AG10803 (cell line): ENCODE data around the gene NET1.
A peak's percentile ranks its signal among the peaks of the same experiment; 100 is the strongest.

ENCODE experiments used
- DNase-seq: peaks from one replicate; pipeline ENCODE4 v3.0.0; 2010; ENCODE audit warnings: low read depth
- H3K4me3 ChIP-seq: 2 replicates; pipeline ENCODE4 v1.5.1; 2011; ENCODE audit warnings: mild to moderate bottlenecking, low read length, control low read depth
- TF ChIP-seq, protein P1 (sequence below): conservative IDR thresholded peaks from 2 replicates; pipeline ENCODE4 v1.5.1; 2011; ENCODE audit warnings: mild to moderate bottlenecking, low read length, control low read depth, inconsistent platforms

The NET1 gene, protein sequence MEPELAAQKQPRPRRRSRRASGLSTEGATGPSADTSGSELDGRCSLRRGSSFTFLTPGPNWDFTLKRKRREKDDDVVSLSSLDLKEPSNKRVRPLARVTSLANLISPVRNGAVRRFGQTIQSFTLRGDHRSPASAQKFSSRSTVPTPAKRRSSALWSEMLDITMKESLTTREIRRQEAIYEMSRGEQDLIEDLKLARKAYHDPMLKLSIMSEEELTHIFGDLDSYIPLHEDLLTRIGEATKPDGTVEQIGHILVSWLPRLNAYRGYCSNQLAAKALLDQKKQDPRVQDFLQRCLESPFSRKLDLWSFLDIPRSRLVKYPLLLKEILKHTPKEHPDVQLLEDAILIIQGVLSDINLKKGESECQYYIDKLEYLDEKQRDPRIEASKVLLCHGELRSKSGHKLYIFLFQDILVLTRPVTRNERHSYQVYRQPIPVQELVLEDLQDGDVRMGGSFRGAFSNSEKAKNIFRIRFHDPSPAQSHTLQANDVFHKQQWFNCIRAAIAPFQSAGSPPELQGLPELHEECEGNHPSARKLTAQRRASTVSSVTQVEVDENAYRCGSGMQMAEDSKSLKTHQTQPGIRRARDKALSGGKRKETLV

DNA sequence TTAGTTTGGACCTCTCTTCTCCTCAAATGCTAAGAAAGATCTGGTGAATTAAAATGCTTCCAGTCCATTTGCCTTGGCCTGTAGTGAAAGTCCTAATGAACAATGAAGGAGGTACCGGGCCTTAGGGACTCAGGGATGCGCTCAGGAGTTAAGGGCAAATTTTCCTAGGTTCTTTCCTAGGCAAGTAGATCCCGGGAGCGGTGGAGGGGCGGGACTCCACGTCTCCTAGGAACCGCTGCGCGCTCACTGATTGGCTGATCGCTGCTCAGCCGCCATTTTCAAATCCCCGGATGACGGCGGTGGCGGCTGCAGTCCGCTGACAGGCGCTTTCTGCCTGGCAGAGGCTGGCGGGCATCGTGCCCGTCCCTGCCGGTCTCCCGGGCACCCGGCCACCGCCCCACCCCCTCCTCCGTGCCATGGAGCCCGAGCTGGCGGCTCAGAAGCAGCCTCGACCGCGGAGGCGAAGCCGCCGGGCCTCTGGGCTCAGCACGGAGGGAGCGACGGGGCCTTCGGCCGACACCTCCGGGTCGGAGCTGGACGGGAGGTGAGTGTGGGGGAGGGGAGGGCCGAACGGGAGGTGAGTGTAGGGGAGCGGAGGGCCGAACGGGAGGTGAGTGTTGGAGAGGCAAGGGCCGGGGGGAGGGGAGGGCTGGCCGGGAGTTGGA, at the start of gene NET1:
Gene NET1 (plus strand): TSS at position 281 of the 665 bp plus-strand sequence. CDS start 136 bp downstream, at position 417.
- H3K4me3 ChIP-seq, result peak within 1 kb of the TSS; percentile 67
- peak; percentile 78 for DNase-seq
- TF ChIP-seq, protein P1, sequence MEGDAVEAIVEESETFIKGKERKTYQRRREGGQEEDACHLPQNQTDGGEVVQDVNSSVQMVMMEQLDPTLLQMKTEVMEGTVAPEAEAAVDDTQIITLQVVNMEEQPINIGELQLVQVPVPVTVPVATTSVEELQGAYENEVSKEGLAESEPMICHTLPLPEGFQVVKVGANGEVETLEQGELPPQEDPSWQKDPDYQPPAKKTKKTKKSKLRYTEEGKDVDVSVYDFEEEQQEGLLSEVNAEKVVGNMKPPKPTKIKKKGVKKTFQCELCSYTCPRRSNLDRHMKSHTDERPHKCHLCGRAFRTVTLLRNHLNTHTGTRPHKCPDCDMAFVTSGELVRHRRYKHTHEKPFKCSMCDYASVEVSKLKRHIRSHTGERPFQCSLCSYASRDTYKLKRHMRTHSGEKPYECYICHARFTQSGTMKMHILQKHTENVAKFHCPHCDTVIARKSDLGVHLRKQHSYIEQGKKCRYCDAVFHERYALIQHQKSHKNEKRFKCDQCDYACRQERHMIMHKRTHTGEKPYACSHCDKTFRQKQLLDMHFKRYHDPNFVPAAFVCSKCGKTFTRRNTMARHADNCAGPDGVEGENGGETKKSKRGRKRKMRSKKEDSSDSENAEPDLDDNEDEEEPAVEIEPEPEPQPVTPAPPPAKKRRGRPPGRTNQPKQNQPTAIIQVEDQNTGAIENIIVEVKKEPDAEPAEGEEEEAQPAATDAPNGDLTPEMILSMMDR, result no peak

DNA sequence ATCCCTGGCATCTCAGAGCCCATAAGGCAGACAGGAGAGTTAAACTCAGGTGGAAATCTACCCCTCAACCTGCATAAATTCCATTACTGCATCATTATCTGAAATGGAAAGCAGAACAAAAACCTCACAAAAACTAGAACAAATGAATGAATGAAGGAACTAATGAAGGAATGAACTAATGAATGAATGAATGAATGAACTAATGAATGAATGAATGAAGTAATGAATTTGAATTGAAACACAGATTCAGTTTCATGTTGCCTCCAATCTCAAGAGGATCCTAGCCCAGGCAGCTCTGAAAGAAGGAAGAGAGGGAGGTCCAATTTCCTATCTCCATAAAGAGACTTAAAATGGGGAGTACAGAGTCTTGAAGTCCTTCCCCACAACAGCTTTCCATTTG, 49.5 kb upstream of the NET1 start:
- DNase-seq, result no peak
- TF ChIP-seq, protein P1, result no peak
- no peak overlapping the region for H3K4me3 ChIP-seq

DNA sequence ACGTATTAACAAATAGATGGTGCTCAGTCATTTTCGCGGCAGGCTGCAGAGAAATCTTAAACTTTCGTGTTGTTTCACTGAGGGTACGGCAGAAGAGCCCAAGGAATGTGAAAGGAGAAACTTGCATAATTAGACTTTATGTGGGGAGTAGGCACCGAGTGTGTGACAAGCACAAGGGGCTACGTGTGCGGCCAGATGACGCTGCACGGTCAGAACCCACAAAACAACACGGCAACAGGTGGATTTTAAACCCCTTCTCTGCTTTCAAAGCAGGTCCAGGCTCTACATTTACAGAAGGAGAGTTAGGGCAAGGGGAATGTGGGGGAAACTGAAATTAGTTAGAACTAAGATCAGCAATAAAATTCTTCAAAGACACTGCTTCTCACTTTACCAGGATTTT, 48.0 kb upstream of the NET1 start:
- no peak for DNase-seq
- no peak overlapping the region for H3K4me3 ChIP-seq
- TF ChIP-seq, protein P1, result no peak

DNA sequence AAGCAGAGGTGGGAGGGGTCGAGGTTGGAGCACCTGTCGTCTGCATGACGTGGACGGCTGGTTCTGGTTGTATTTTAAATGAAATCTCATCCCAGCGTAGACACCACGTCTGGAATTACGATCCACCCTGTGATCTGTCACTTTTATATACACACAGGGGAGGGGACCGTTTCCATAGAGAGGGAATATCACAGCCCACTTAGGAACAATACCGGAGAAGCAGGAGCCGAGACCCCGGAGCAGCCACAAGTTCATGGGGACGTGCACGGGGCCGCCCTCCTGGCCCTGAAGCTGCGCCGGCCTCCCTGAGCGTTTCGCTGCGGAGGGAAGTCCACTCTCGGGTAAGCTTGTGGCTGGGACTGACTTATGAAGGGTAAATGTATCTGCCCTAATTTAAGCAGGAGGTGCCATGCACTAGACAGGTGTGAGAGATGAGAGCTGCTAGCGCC, 47.4 kb upstream of the NET1 start, which contains the start of gene UCN3:
Gene UCN3 (plus strand): TSS at position 77 of the 449 bp plus-strand sequence. CDS start 8,755 bp downstream, outside the sequence.
- TF ChIP-seq, protein P1, result no peak
- DNase-seq, result no peak
- H3K4me3 ChIP-seq, result no peak within 1 kb of the TSS

DNA sequence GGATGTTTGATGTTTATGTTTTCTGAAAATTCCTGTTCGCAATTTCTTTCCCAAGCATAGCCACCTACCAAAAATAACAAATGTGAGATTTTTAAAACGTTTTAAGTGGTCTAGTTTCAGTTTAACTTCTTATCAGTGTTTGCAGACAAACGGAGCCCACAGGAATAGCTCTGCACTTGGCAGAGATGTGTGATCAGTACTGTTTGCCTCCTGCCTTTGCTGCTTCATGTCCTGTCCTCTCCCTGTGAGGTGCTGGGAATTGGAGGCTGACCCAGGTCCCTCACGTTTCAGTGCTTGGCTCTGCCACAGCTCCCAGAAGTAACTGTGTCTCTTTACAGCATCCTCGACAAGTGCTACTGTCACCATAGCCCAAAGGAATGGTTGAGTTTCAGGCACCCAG, 46.4 kb upstream of the NET1 start:
- H3K4me3 ChIP-seq, result no peak overlapping the region
- DNase-seq, result no peak
- TF ChIP-seq, protein P1, result no peak

DNA sequence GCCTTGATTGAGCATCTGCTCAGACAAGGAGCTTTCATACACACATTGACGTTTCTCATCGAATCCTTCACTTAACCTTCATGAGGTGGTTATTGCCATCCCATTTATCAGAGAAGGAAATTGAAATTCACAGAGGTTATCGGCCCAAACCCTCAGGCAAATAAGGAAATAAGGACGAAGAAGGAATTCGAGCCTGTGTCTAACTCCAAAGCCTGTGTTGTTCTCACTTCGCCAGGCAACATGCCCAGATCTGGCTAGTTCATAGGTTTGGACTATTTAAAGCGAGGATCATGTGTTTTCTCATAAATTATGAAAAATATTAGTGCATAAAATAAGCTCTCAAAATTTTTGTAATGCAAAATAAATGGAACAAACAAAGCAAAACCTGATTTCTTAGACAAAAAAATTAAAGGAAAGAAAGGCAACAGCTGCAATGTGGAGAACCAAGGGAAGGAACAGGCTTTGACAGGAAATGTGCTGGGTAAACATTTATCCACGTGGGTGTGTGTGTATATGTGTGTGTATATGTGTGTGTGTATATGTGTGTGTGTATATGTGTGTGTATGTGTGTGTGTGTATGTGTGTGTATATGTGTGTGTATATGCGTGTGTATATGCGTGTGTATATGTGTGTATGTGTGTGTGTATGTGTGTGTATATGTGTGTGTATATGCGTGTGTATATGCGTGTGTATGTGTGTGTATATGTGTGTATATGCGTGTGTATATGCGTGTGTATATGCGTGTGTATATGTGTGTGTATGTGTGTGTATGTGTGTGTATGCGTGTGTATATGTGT, 42.8 kb upstream of the NET1 start:
- TF ChIP-seq, protein P1, result no peak
- no peak for DNase-seq
- H3K4me3 ChIP-seq, result no peak overlapping the region
